ENCODE measurements around the gene ADAM11.
"Not testable (repeated sequence)": the region's sequence is repeated elsewhere in the genome, so short reads cannot be mapped to it uniquely, and the experiment has no call there.

ADAM11 gene, protein sequence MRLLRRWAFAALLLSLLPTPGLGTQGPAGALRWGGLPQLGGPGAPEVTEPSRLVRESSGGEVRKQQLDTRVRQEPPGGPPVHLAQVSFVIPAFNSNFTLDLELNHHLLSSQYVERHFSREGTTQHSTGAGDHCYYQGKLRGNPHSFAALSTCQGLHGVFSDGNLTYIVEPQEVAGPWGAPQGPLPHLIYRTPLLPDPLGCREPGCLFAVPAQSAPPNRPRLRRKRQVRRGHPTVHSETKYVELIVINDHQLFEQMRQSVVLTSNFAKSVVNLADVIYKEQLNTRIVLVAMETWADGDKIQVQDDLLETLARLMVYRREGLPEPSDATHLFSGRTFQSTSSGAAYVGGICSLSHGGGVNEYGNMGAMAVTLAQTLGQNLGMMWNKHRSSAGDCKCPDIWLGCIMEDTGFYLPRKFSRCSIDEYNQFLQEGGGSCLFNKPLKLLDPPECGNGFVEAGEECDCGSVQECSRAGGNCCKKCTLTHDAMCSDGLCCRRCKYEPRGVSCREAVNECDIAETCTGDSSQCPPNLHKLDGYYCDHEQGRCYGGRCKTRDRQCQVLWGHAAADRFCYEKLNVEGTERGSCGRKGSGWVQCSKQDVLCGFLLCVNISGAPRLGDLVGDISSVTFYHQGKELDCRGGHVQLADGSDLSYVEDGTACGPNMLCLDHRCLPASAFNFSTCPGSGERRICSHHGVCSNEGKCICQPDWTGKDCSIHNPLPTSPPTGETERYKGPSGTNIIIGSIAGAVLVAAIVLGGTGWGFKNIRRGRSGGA

DNA sequence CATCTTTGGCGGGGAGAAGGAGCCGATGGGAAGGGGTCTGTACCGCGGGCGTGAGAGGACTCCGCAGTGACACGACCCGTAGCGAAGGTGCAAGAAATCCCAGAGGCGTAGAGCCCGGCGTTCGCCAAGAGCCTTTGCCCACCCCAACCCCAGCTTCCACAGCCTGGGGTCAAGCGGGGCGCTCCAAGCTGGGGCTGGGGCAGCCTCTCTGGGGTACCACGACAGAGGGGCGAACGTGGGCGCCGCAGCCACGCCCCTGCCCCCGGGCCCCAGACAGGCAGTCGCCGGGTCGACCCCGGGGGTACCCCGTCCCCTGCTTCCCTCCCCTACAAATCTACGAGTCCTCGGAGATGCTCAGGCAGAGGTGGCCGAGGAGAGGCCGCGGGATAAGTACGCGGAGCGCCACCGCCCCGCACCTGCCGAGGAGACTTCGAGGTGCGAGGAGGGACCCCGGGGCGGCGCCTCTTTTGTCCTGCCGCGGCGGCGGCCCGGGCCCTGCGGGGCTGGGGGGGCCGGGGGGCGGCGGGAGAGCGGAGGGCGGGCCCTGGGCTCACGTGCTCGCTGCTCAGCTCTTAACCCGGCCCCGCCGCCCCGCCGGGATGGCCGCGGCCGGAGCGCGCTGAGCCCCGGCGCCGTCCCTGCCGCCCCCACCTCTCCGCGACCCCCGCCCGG is at the start of gene ADAM11:
Gene ADAM11 (plus strand): TSS at position 575 of the 672 bp plus-strand sequence. CDS start 212 bp downstream, outside the sequence.
- no peak for DNase-seq (ENCODE audit: low read depth)

DNA sequence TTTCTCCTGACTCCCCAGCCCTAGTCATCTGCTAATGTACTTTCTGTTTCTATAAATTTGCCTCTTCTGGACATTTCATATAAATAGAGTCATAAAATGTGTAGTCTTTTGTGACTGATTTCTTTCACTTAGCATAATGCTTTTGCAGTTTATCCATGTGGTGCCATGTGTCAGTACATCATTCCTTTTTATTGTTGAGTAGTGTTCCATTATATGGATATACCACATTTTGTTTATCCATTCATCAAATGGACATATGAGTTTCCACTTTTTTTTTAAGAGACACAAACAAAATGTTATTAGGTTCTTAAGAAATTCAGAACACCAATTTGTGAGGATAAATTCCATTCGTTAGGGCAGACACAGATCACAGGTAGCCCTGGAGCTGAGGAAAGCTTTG is 39.3 kb upstream of the ADAM11 start:
- DNase-seq (ENCODE audit: low read depth): no peak

DNA sequence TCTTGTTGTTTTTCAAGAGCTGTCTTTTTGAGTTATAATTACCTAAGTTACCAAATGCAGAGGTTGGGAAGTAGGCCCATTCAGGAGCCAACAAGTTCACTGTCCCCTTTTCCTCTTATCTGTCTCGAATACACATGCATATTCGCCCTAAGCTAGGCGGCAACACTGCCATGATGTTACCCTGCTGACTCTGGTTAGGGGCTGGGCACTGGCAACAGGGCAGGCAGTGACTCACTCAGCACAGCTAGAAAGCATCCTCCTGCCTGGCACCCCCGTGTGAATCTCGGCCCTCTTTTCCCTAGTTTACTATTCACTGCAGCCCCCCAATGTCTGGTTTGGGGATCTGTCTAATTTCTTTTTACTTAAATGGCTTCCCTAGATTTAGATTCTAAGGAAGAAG is 36.5 kb upstream of the ADAM11 start:
- no peak for DNase-seq (ENCODE audit: low read depth)

DNA sequence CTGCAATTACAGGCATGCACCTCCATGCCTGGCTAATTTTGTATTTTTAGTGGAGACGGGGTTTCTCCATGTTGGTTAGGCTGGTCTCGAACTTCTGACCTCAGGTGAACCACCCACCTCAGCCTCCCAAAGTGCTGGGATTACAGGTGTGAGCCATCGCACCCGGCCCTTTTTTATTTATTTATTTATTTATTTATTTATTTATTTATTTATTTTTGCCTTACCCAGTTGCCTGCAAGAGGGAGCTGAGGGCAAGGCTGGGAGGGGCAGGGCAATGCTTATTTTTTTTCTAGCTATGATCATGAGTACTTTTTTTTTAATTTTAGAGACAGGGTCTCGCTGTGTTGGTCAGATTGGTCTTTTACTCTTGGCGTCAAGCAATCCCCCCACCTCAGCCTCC is 32.7 kb upstream of the ADAM11 start:
- not testable (repeated sequence) for DNase-seq (ENCODE audit: low read depth)

DNA sequence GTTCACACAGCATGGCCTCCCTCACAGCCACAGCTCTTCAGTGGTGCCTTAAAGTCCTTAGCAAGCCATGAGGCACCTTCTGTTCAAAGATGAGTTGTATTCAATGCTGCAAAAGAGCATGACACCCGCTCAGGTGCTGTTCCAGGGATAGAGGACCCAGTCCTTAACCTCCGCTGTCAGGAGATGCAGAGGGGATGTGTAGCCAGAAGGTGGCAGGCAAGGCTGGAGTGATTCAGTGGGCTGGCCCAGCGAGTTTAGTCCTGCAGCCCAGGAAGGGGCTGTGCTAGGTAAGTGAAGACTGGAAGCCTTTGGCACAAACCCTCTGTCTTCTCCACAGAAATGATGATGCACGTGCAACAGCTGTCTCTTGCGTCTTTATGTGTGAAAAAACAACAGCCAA is 25.0 kb upstream of the ADAM11 start:
- DNase-seq (ENCODE audit: low read depth): no peak

DNA sequence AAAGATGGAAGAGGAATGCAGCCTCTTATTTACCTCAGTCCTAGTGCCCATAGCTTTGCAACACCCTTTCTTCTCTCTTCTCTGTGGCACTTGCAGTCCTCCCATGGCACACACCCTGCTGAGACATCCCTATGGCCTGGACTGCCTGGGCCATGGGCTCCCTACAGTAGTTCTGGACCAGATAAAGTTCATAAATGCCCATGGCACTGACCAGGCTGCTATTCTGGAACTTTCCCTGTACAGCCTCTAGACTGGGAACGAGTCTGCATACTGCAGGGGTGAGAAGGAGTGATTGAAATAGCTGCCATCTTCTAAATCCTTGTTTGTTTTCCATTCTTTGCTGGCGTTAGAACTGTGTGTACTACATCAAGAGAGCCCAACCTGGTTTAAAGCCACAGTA is 24.5 kb upstream of the ADAM11 start:
- DNase-seq (ENCODE audit: low read depth): no peak

DNA sequence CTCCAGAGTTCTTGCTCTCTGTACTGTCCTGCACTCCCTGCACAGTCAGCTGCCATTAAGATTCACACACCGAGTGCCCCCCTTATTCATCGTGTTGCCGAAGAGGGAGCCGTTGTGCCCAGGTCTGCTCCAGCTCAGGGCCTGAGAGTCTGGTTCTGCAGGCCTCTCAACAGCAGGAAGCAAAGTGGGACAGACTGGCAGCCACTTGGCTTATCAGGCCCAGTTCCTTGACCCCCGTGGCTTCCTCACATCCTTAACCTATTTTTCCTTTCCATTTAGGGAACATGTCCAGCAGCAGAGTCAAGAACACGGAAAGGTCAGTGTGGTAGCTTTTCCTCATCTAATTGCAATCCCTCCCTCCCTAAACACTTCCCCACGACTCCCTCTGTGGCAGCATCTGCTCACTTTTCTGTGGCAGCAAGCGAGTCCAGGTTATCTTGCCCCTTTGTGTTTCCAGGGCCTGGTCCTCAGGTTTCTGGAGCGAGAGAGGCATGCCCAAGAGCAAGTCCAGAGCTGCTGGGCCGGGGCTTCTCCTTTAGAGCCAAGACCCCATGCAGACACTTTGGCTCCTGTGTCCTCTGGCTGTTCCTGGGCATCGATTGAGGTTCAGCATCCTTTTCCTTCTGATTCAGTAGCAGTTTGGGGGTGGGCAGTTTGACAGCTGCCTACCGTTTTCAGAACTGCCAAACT is 22.1 kb upstream of the ADAM11 start:
- no peak for DNase-seq (ENCODE audit: low read depth)

DNA sequence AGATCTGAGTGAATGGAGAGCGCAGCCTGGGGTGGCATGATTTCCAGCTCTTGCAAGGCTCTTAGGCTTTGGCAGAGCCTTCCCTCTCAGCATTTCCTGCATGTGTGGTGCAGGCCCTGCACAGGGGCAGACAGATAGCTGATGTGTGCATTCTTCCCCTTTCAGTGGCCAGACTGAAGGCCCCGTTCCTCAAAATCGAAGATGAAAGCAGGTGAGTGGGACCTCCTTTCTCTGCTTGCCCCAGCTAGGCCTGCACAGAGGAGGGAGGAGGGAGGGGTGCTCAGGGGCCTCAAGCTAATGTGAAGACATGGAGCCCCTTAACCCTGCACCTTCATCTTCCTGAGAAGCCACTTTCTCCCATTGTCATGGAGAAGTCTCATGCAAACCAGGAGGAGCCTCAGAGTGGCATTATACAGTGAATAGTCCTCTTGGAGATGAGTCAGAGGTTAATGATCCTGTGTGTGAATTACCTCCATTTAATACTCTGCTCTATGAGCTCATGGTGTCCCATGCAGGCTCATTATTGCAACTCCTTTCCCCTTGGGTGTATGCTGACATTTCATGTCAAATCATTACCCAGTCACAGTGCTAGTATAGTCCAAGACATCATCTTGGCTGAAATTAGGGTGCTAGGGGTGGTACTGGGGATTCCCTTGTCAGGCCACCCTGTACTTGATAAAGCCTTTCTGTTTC is 20.4 kb upstream of the ADAM11 start:
- DNase-seq (ENCODE audit: low read depth): no peak

DNA sequence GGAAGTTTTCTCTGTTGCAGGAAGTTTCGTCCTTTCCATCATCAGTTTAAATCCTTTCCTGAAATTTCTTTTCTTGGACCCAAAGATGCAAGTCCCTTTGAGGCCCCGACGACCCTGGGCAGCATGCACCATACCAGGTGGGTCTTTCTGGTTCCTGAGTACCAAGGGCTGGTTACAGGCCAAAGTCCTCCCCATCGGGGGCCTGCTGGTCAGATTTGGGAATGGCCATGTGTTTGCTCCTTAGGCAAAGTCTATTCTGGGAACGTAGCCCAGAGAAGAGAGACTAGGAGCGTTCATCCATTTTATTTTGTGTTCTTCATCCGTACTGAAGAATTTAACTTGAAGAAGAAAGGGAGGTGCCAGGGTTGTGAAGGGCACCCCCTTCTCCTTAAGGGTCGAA is 17.5 kb upstream of the ADAM11 start:
- no peak for DNase-seq (ENCODE audit: low read depth)

DNA sequence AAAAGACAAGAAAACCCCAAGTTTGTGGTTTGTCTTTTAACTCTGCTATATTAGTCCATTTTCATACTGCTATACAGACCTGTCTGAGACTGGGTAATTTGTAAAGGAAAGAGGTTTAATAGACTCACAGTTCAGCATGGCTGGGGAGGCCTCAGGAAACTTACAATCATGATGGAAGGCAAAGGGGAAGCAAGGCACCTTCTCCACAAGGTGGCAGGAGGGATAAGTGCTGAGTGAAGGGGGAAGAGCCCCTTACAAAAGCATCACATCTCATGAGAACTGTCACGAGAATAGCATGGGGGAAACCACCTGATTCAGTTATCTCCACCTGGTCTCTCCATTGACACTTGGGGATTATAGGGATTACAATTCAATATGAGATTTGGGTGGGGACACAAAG is 13.5 kb upstream of the ADAM11 start:
- DNase-seq (ENCODE audit: low read depth): no peak

DNA sequence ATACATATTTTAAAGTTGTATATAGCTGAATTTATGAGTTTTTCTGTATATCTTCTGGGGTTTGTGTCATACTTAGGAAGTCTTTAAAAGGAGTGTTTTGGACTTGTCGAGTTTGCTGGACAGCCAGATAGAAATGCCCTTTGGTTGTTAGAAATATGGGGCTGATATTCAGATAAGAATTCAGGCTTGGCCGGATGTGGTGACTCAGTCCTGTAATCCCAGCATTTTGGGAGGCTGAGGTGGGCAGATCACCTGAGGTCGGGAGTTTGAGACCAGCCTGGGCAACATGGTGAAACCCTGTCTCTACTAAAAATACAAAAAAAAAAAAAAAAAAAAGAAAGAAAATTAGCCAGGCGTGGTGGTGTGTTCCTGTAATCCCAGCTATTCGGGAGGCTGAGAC is 13.1 kb upstream of the ADAM11 start:
- not testable (repeated sequence) for DNase-seq (ENCODE audit: low read depth)

DNA sequence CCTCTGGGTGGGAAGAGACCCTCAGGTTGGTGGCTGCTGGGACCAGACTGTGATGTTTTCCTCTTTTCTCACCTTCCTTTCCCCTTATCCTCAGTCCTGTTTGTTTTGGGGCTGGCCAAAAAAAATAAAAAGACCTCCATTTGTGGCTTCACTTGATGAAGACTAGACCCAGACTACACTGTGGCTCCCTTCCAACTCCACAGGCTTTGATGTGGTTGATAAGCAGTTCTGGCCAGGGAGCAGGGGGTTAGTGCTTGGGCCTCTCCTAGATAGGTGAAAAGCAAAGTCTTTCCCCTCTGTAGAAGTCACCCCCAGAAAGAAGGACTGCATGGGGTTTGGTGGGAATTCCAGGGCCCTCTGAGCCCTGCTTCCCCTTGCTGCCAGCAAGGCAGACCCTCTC is 11.2 kb upstream of the ADAM11 start:
- DNase-seq (ENCODE audit: low read depth): no peak

DNA sequence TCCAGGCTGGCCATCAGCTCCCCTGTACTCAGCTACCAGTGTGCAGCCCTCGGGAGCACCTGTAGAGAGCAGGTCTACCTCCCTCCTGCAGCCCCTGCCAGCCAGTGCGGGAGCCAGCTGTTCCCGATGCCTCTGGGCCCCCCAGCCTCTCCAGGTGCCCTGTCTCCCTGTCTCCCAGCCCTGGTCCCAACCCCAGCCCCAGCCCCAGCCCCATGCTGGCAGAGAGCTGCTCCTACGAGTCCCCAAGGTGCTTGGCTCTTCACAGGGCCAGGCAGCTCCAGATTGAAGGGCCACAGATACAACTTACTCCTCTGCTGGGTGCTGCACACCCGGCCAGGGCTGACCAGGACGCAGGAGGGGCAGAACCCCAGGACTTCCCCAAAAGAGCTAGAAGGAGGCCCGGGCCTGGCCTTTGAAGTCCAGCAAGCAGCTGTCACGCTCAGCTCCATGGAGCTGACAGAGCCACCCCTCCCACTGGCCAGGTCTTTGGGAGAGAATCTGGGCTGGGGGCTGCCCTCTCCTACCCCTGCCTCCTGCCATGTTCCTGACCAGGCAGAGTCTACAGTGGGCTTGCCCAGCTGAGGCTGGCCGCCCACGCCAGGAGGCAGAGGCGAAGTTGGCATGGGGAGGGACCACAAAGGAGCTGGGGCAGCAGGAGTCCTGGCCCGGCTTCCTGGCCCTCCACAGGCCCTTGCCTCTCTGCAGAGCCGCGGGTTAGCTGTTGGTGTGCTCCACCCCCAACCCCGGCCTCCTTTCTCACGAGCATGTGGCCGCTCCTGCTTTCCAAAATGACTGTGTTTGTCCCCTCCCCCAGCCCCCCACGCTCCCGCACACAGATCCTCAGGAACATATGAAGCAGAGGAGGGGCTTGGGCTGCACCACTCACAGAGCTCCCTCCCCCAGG is 9.5 kb upstream of the ADAM11 start:
- no peak for DNase-seq (ENCODE audit: low read depth)

DNA sequence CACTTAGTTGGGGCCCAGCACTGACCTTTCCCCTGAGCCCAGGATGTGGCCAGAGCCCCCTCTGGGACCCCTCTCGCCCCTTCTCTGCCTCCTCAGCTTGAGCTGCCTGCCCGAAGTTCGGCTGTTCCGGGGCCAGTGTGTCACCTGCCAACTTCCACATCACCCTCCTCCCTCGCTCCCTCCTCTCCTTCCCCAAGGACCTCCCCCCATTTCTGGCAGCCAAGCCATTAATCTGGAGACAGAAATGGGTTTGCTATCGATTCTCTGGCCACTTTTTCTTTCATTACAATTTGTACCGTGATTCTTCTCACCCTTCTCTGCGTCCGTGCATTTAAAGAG is 8.8 kb upstream of the ADAM11 start:
- no peak for DNase-seq (ENCODE audit: low read depth)

DNA sequence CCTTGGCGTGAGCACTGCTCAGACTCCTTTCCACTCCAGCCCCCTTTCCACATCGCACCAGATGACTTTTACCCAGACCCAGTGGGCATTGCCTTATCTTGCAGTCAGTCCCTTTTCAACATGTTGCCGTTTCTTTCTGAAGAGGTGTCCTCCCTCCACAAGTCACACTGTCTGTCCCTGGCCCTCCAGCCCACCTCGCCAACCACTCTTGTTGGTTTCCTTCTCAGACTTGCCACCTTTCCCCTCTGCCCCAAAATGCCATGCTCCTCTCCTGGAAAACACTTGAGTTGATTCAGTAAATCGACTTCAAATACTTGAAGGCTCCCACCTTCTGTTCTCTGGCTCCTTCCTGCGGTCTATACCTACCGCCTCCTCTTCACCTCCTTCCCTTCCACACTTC is 7.5 kb upstream of the ADAM11 start:
- DNase-seq (ENCODE audit: low read depth): no peak

DNA sequence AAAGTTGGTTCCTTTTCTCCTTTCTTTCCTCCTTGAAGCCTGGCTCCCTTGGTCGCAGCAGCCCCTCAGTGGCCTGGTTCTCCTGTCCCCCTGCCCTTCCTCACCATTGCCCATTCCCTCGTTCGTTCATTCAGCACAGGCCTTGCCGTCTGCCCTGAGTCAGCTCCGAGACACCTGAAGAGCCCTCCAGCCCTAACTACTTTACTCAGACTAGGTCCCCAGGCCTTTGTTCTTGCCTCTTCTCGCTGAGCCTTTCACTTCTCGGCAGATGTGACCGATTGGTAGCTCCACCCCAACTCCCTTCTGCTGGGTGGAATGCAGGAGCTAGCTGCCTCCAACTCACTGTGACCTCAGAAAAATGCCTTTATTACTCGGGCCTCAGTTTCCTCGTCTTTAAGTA is 7.0 kb upstream of the ADAM11 start:
- no peak for DNase-seq (ENCODE audit: low read depth)

DNA sequence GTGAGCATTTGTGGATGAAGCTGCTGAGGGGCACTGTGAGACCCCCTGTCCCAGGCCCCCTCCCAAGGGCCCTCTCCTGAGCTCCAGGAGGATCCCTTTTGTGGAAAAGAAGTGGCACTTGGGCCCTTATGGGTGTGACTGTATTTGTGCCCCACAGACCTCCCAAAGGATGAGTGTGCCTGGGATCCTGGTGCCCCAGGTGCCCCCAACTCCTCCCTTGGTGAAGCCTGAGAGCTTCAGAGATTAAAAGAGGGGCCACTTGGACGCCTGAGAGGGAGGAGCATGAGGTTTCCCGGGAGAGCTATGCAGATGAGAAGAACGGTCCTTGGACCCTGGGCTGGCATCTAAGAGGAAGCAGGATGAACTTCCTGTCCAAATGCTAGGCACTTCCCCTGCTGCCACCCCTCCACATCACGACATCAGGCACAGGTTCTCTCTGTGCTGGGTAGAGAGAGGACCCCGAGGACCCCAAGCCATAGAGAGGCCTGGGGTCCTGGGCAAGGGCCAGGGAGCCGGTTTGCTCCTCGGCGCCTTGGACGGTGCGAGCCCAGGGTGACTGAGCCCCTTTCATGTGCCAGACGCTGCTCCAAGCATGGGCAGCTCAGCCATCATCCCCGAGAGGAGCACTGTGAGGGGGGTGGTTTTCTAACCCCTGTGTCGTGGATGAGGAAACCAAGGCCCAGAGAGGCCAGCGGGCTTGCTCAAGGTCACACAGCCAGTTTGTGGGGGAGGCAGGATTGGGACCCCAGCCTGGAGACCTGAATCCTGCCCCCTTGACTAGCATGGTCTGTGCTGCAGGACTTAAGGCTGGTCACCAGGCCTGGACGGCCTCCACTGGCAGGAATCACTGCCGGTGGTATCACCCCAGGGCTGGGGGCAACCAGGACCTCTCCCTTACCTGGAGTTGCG is 5.6 kb upstream of the ADAM11 start:
- DNase-seq (ENCODE audit: low read depth): no peak

DNA sequence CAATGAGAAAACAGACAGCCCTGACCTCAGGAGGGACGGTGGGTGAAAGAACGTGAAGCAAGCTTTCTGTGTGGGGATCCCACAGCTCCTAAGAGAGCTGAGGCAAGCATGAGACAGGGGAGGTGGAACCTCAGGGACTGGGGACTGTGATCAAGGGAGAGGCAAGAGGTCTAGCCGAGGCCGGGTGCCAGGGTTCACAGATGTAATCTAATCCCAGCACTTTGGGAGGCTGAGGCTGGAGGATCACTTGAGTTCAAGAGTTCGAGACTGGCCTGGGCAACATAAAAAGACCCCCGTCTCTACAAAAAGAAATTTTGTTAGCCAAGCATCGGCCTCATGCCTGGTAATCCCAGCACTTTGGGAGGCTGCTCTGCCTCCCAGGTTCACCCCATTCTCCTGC is 4.5 kb upstream of the ADAM11 start:
- no peak for DNase-seq (ENCODE audit: low read depth)

DNA sequence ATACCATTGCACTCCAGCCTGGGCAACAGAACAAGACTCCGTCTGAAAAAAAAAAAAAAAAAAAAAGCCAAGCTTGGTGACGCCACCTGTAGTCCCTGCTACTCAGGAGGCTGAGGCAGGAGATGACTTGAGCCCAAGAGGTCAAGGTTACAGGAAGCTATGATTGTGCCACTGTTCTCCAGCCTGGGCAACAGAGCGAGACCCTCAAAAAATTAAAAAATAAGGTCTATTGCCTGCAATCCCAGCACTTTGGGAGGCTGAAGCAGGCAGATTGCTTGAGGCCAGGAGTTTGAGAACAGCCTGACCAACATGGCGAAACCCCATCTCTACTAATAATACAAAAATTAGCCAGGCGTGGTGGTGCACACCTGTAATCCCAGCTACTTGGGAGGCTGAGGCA is 3.6 kb upstream of the ADAM11 start:
- not testable (repeated sequence) for DNase-seq (ENCODE audit: low read depth)

All from fibroblast of gingiva (primary cell).